H1 (cell line): ENCODE data around the gene SLU7. TPM values are rescaled to one million over a fixed set of nuclear protein-coding genes. Genes with fewer than 3 reads are reported as not detected.

ENCODE experiments used
- KDM1A ChIP-seq: fragments of 200-600, 300-600 bp; sonication (generic); IDR thresholded peaks from 2 replicates; pipeline ENCODE4 v1.7.1; 2016; ENCODE audit warnings: mild to moderate bottlenecking, low read length, borderline replicate concordance
- POLR2A ChIP-seq, 2 experiments: IDR thresholded peaks; 1 replicate in 1 of 2; 2 replicates in 1 of 2; pipeline ENCODE4 v1.6.1; 2011; ENCODE audit warnings: low read depth in 2 of 2, low read length in 2 of 2, mild to moderate bottlenecking in 2 of 2; ENCODE audit errors: control extremely low read depth in 1 of 2
- RNF2 ChIP-seq: fragments of 200-900, 300-1000 bp; sonication (generic); IDR thresholded peaks from 2 replicates; pipeline ENCODE4 v1.7.1; 2016; ENCODE audit warnings: borderline replicate concordance, low read depth, mild to moderate bottlenecking, antibody characterized with exemption, low read length; ENCODE audit not compliant: poor library complexity, severe bottlenecking; ENCODE audit errors: missing control alignments
- SRF ChIP-seq: IDR thresholded peaks from 2 replicates; pipeline ENCODE4 v1.6.1; 2011; ENCODE audit warnings: mild to moderate bottlenecking, low read depth, low read length, moderate library complexity
- ZNF274 ChIP-seq: IDR thresholded peaks from 2 replicates; pipeline ENCODE4 v1.7.0; 2012; ENCODE audit warnings: low read length, borderline replicate concordance; ENCODE audit errors: extremely low read depth
- polyA plus RNA-seq, 7 experiments: library from polyadenylated mRNA; depleted of rRNA in 3 of 7; stranded (reverse) in 5 of 7; unstranded in 2 of 7; fragments of >200 nt in 5 of 7; fragments of 200-250 nt in 2 of 7; gene quantifications; 1 replicate in 5 of 7; 2 replicates in 1 of 7; 4 replicates in 1 of 7; pipeline versions ENCODE4 v1.2.1 to v1.2.3, GENCODE V29; 2011 to 2013; ENCODE audit warnings: missing spikeins in 2 of 7, mixed read lengths in 2 of 7
- total RNA-seq: library from RNA; stranded (reverse); fragmentation: NEBNext Ultra II Directional; extraction: Animal tissue kit (Norgen Biotek cat#: 25700); gene quantifications from 2 replicates; pipeline ENCODE4 v1.2.1, GENCODE V29; 2021
- TF ChIP-seq, protein P1 (sequence below): IDR thresholded peaks from 2 replicates; pipeline ENCODE4 v1.6.1; 2012; ENCODE audit warnings: low read length, inconsistent platforms
- TF ChIP-seq, protein P2 (sequence below): IDR thresholded peaks from 2 replicates; pipeline ENCODE4 v1.6.1; 2012; ENCODE audit warnings: inconsistent platforms

SLU7 gene
- total and polyA plus RNA-seq, 2 of the 8 experiments (the other 6 are each of a cell fraction or from before 2014, with no cell fraction given): 6.0 to 34.1 TPM

DNA sequence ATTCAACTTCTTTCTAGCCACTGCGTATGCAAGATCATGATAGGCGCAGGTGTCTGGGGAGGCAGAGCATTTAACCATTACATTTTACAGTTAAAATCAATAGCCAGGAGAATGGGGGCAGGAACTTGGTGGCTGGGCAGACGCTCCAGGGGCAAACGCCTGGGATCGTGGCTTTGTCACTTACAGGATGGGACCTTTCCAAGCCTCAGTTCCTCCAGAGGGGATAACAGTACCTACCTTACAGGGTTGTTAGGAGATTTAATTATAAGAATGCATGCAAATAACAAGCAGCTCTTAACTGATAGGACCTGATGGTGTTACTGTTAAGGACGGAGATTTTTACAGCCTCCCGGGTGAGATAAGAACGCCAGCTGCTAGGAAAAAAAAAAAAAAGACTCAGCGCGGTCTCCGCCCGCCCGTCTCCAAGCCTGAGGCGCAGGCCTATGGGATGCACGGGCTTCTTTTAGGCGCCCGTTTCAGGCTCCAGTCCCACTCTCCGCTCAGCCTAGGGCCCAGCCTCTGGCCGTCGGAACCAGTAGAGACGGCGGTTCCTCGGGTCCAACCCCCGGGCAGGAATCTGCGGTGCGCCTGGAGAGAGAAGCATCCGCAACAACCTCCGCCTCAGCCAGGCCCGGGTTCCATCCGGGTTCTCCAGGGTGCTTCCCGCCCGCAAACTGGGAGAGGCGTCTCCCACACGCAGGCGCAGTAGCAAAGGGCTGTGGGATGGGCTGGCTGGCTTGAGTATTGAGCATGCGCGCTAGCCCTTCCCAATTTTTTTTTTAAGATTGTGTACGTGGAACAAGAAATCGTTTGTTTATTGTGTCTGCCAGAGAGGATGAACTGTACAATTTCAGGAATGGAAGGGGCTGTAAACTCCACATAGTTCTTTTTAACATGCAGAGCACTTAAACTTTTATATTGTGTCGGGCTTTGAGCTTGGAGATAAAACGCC is 19.2 kb downstream of the SLU7 start, which contains the start of gene FAM200C (continued):
- TF ChIP-seq, protein P1, sequence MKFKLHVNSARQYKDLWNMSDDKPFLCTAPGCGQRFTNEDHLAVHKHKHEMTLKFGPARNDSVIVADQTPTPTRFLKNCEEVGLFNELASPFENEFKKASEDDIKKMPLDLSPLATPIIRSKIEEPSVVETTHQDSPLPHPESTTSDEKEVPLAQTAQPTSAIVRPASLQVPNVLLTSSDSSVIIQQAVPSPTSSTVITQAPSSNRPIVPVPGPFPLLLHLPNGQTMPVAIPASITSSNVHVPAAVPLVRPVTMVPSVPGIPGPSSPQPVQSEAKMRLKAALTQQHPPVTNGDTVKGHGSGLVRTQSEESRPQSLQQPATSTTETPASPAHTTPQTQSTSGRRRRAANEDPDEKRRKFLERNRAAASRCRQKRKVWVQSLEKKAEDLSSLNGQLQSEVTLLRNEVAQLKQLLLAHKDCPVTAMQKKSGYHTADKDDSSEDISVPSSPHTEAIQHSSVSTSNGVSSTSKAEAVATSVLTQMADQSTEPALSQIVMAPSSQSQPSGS: 0 out of 2 replicates have a peak, but pooled peaks have one; percentile 33
- TF ChIP-seq, protein P2, sequence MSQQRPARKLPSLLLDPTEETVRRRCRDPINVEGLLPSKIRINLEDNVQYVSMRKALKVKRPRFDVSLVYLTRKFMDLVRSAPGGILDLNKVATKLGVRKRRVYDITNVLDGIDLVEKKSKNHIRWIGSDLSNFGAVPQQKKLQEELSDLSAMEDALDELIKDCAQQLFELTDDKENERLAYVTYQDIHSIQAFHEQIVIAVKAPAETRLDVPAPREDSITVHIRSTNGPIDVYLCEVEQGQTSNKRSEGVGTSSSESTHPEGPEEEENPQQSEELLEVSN: 0 out of 2 replicates have a peak, but pooled peaks have one; percentile 49
- TF ChIP-seq SRF (no peak), ZNF274 (no peak), RNF2 (no peak), KDM1A (no peak), POLR2A (IDR thresholded peaks at IDR 0.05; ENCODE audit: control extremely low read depth in 1 of 2, low read depth in 2 of 2, low read length in 2 of 2) (peak; percentile 94 to 99)
